ENCODE measurements around the gene UXT. TPM values are rescaled to one million over a fixed set of nuclear protein-coding genes. Genes with fewer than 3 reads are reported as not detected.
A peak's percentile ranks its signal among the peaks of the same experiment; 100 is the strongest.

Gene UXT
- total and polyA plus RNA-seq, 2 experiments from 2014 or later: 58.4 to 141 TPM

GRCh38 chrX:47618923-47619485 is 40.0 kb downstream of the UXT start:
- no peaks in the 10 kb centered on the region for H3K79me2 ChIP-seq (replicated peaks; ENCODE audit: insufficient read depth)
- DNase-seq (ENCODE audit: low spot score): no peak
- no peak overlapping the region for H2AFZ ChIP-seq
- H3K4me1 Mint-ChIP-seq: peaks cover 18% of the 10 kb centered on the region
- H3K27ac ChIP-seq (ENCODE audit: low read depth): no peak overlapping the region
- no peaks in the 10 kb centered on the region for H3K27me3 ChIP-seq (ENCODE audit: insufficient read depth)
- TF ChIP-seq STAT1 (IDR thresholded peaks at IDR 0.05; ENCODE audit: unreplicated experiment) (no peak), ZNF462 (CRISPR knock-in tag; IDR thresholded peaks at IDR 0.05) (no peak), ETS1 (IDR thresholded peaks at IDR 0.05) (no peak), REST (IDR thresholded peaks at IDR 0.05; ENCODE audit: unreplicated experiment) (no peak), EZH2 (IDR thresholded peaks at IDR 0.05; ENCODE audit: low read depth, unreplicated experiment) (no peak), EZH2phosphoT487 (IDR thresholded peaks at IDR 0.05; ENCODE audit: unreplicated experiment) (no peak), CTCF (conservative IDR thresholded peaks at IDR 0.05; ENCODE audit: low read depth in 2 of 2) (no peak), POLR2AphosphoS5 (IDR thresholded peaks at IDR 0.05; ENCODE audit: low read depth) (no peak), ZNF114 (CRISPR knock-in tag; IDR thresholded peaks at IDR 0.05) (no peak), NANOG (IDR thresholded peaks at IDR 0.05; ENCODE audit: borderline replicate concordance) (no peak), CREB1 (CRISPR knock-in tag; IDR thresholded peaks at IDR 0.05; ENCODE audit: low read depth) (no peak), JUNB (IDR thresholded peaks at IDR 0.05; ENCODE audit: unreplicated experiment) (no peak), ZNF331 (CRISPR knock-in tag; IDR thresholded peaks at IDR 0.05; ENCODE audit: low read depth) (no peak)
- H3F3A ChIP-seq (replicated peaks; ENCODE audit: low read depth): no peaks in the 10 kb centered on the region
- peak overlapping the region; percentile 58 for H3K4me3 Mint-ChIP-seq
- H3K27ac Mint-ChIP-seq: no peak overlapping the region
- H3K4me1 ChIP-seq (ENCODE audit: insufficient read depth): no peaks in the 10 kb centered on the region
- peak overlapping the region; percentile 51 for H3K4me3 ChIP-seq
- no peaks in the 10 kb centered on the region for H3K9me3 Mint-ChIP-seq
- H4K20me1 ChIP-seq (replicated peaks; ENCODE audit: insufficient read depth): no peaks in the 10 kb centered on the region
- peaks cover 9% of the 10 kb centered on the region for H3K27me3 Mint-ChIP-seq (ENCODE audit: insufficient read depth, low read depth, poor library complexity)
- no peaks in the 10 kb centered on the region for H3K9me2 ChIP-seq (ENCODE audit: insufficient read depth)
- no peaks in the 10 kb centered on the region for H3K36me3 ChIP-seq (ENCODE audit: insufficient read depth)
- H3K4me2 ChIP-seq: peak overlapping the region; percentile 67
- ATAC-seq: no peak
- H3K36me3 Mint-ChIP-seq (ENCODE audit: low read depth): no peaks in the 10 kb centered on the region
